ENCODE data around the gene BCL2L13. TPM values are rescaled to one million over a fixed set of nuclear protein-coding genes. Genes with fewer than 3 reads are reported as not detected.

The BCL2L13 gene
- total and polyA plus RNA-seq, 2 experiments from 2014 or later: 35.3 to 61.5 TPM

DNA sequence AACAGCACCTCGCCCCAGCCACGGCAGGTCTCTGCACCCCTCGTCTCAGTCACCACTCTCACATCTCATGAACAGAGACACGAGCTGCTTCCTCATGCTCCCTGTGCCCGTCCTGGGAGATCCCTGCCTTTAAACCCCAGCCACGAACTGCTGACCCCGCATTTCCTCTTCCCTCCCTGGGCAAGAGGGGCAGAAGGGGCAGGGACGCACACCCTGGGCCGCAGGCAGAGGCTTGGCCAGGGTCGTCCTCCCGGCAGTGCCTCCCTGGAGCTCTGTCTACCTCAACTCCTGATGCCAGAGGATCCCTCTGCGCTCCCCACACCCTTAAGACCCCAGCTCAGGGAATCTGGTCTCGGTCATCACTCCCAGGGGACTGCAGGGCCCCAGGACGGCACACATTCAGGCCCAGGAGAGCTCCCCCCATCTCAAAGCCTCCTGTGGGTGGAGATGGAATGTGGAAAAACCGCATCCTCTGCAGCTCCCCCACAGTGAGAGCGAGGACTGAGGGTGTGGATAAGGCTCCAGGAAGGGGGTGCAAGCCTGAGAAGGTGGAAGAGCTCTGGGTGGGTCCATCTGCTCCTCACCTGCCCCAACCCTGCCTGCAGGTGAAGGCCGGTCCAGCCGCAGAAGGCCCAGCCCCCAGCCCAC lies 134.5 kb downstream of the BCL2L13 start:
- TF ChIP-seq, protein P1, sequence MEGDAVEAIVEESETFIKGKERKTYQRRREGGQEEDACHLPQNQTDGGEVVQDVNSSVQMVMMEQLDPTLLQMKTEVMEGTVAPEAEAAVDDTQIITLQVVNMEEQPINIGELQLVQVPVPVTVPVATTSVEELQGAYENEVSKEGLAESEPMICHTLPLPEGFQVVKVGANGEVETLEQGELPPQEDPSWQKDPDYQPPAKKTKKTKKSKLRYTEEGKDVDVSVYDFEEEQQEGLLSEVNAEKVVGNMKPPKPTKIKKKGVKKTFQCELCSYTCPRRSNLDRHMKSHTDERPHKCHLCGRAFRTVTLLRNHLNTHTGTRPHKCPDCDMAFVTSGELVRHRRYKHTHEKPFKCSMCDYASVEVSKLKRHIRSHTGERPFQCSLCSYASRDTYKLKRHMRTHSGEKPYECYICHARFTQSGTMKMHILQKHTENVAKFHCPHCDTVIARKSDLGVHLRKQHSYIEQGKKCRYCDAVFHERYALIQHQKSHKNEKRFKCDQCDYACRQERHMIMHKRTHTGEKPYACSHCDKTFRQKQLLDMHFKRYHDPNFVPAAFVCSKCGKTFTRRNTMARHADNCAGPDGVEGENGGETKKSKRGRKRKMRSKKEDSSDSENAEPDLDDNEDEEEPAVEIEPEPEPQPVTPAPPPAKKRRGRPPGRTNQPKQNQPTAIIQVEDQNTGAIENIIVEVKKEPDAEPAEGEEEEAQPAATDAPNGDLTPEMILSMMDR (IDR thresholded peaks at IDR 0.05; ENCODE audit: low read depth, low read length): no peak
- Histone ChIP-seq H3K27me3 (no peaks in the 10 kb centered on the region), H3K27ac (no peak overlapping the region), H3K4me3 (peak overlapping the region; percentile 74), H3K9me3 (ENCODE audit: low read depth) (no peaks in the 10 kb centered on the region), H3K36me3 (no peaks in the 10 kb centered on the region), H3K4me1 (ENCODE audit: low read depth) (peaks cover 5% of the 10 kb centered on the region)
- peak in 1 of 2 donors; percentile 37 for DNase-seq (ENCODE audit: low read depth in 1 of 2, low spot score in 1 of 2)

DNA sequence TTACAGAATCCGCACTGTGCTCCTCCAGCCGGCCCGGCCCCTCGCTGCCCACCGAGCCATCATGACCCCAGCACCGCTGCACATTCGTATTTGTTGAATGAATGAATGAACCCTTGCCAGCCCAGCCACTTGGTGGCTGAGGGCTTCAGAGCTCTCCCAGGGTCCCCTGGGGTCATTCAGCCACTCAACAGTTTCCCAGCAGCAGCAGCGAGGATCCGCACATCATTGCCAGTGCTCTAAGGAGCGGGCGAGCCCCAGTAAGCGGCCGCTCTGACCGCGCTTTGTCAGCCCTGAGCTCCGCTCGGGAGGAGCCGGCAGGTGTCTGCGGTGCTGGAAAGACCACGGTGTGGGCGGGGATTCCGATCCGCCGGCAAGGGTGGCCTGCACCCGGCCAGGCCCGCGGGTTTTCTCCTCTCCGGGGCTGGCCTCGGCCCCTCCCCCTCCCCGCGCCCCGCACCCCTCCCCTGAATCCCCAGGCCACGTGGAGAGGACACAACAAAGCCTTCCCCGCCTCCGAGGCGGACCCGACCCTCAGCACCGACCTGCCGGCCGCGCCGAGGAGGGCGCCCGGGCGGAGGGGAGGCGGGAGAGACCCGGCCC lies 135.1 kb downstream of the BCL2L13 start:
- H3K4me1 ChIP-seq (ENCODE audit: low read depth): peaks cover 5% of the 10 kb centered on the region
- no peaks in the 10 kb centered on the region for H3K36me3 ChIP-seq
- no peak overlapping the region for H3K27ac ChIP-seq
- TF ChIP-seq, protein P1 (IDR thresholded peaks at IDR 0.05; ENCODE audit: low read depth, low read length): no peak
- H3K4me3 ChIP-seq: peak overlapping the region; percentile 74
- H3K9me3 ChIP-seq (ENCODE audit: low read depth): no peaks in the 10 kb centered on the region
- peak; percentile 29 to 72 for DNase-seq (ENCODE audit: low read depth in 1 of 2, low spot score in 1 of 2)
- H3K27me3 ChIP-seq: no peaks in the 10 kb centered on the region

DNA sequence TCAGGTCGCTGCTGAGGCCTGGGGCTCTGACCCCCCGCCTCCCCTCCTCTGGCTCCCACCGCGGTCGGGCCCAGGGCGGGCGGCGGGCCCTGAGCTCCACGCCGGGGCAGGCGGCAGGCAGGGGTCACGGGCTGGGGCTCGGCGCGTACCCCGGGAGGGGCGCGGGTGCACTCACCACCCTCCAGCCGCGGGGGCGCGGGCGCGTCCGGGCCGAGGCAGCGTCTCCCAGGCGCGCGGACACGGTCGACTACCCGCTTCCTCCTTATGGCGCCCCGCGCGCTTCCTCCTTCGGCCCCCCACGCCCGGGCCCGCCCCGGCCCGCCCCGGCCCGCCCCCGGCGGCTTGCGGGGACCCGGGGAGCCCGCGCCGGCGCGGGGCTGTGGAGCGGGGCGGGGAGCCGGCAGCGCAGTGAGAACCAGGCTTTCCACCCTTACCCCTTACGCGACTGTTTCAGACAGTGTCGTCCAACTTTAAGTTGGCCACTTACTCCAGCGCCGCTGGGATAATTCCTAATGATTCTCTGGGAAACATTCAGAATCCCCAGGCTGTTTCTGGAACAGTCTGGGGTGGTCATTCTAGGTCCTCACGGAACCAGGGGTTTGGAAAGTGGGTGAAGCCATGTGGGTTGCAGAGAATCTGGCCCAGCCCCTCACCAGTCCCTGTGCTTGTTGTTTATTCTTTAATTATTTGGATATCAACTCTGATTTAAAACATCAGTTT lies 135.8 kb downstream of the BCL2L13 start, which contains the start of gene BID:
TSS of gene BID (minus strand) at position 264 of the 720 bp plus-strand sequence. CDS start 24,353 bp downstream, outside the sequence.
- H3K9me3 ChIP-seq (ENCODE audit: low read depth): no peaks in the 10 kb centered on the region
- peak within 1 kb of the TSS; percentile 74 for H3K4me3 ChIP-seq
- TF ChIP-seq, protein P1 (IDR thresholded peaks at IDR 0.05; ENCODE audit: low read depth, low read length): no peak
- H3K36me3 ChIP-seq: no peaks in the 10 kb centered on the region
- H3K27ac ChIP-seq: no peak within 1 kb of the TSS
- peaks cover 5% of the 10 kb centered on the region for H3K4me1 ChIP-seq (ENCODE audit: low read depth)
- H3K27me3 ChIP-seq: no peaks in the 10 kb centered on the region
- peak; percentile 25 to 53 for DNase-seq (ENCODE audit: low read depth in 1 of 2, low spot score in 1 of 2)

DNA sequence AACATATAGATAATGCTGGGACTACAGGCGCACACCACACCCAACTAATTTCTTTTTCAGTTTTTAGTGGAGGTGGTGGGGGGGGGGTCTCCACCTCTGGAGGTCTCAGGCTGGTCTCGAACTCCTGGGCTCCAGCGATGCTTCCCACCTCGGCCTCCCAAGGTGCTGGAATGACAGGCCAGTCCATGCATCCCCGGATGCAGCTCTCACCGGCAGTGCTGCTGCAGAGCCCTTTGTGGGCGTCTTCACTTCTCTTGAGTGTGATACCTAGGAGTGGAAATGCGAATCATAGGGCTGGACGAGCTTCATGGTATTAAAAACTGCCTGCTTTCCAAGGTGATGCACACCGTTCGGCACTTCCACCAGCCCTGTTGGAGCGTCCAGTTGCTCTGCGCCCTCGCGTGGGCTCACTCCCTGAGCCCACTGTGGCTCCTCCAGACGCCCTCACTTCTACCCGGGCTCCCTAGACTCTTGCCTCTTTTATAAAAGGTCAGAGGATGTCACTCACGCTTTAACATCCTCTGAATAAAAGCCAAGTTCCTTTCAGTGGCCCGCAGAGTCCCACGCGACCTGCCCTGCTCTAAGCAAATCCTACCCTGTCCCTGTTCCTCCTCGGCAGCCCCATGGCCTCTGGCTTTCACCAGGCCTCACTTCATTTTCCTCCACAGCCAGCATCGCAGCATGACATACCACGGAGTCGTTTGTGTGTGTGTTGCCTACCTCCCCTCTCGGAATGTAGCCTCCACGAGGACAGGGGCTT lies 136.5 kb downstream of the BCL2L13 start:
- TF ChIP-seq, protein P1 (IDR thresholded peaks at IDR 0.05; ENCODE audit: low read depth, low read length): no peak
- H3K4me1 ChIP-seq (ENCODE audit: low read depth): peaks cover 6% of the 10 kb centered on the region
- H3K27me3 ChIP-seq: no peaks in the 10 kb centered on the region
- H3K4me3 ChIP-seq: no peak overlapping the region
- no peak overlapping the region for H3K27ac ChIP-seq
- no peaks in the 10 kb centered on the region for H3K9me3 ChIP-seq (ENCODE audit: low read depth)
- no peaks in the 10 kb centered on the region for H3K36me3 ChIP-seq
- DNase-seq (ENCODE audit: low read depth in 1 of 2, low spot score in 1 of 2): no peak

DNA sequence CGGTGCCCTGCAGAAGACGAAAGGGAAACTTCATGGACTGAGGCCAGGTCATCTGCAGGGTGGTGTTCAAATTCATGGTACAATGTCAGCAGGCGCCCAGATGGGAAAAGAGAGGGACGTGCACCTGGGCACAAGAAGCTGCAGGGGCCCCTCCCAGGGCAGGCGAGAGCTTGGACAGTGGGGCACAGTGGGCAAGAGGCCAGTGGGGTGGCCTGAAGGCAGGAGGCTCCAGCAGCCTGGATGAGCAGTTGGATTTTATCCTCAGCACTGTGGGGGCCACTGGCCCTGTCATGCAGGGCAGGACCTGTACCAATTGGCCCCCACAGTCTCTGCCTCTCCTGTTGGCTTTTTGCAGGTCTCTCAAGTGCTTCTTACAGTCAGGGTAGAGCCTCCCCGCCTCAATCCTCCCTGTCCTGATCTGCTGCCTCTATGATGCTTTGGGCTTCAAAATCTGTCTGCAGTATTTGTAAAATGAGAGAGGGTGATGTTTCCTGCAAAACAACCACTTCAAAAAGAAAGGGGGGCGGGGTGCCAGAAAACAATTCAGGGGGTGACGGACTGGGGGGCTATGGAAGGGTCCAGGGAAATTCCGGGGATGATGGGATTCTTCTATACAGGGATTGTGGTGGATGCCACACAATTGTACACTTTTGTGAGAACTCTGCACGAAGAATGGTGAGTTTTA lies 137.4 kb downstream of the BCL2L13 start:
- TF ChIP-seq, protein P1 (IDR thresholded peaks at IDR 0.05; ENCODE audit: low read depth, low read length): no peak
- no peak overlapping the region for H3K27ac ChIP-seq
- no peaks in the 10 kb centered on the region for H3K36me3 ChIP-seq
- H3K27me3 ChIP-seq: no peaks in the 10 kb centered on the region
- no peak overlapping the region for H3K4me3 ChIP-seq
- H3K4me1 ChIP-seq (ENCODE audit: low read depth): peaks cover 9% of the 10 kb centered on the region
- no peaks in the 10 kb centered on the region for H3K9me3 ChIP-seq (ENCODE audit: low read depth)
- DNase-seq (ENCODE audit: low read depth in 1 of 2, low spot score in 1 of 2): no peak
